Right lobe of liver (tissue), 6 donors: ENCODE measurements around the gene PIMREG. TPM values are rescaled to one million over a fixed set of nuclear protein-coding genes. Genes with fewer than 3 reads are reported as not detected.

Source experiments
- ATAC-seq, 4 donors: fragments of 200-7000 bp; cut with Tn5 transposase; one replicate each; pipeline ENCODE4 v1.9.1; 2020; ENCODE audit warnings: mild to moderate bottlenecking in 4 of 4, moderate library complexity in 4 of 4
- DNase-seq, 3 donors: peaks; one replicate each; pipeline ENCODE4 v3.0.0-alpha.2; 2020
- H3K27ac ChIP-seq, 3 donors: fragments of 200-600 bp; one replicate each; pipeline ENCODE4 v1.8.0; 2022
- H3K27me3 ChIP-seq, 2 donors: fragments of 200-600 bp; one replicate each; pipeline ENCODE4 v1.8.0; 2022
- H3K36me3 ChIP-seq, 4 donors: fragments of 200-600 bp; sonication (generic) in 1 of 4; one replicate each; pipeline versions ENCODE4 v1.5.1 to v1.8.0; 2017 to 2022; ENCODE audit warnings: control low read depth in 1 of 4
- H3K4me1 ChIP-seq, 4 donors: fragments of 200-600 bp; sonication (generic) in 1 of 4; one replicate each; pipeline versions ENCODE4 v1.5.1 to v1.8.0; 2017 to 2022; ENCODE audit warnings: control low read depth in 1 of 4
- H3K4me3 ChIP-seq, 3 donors: fragments of 200-600 bp; one replicate each; pipeline ENCODE4 v1.8.0; 2022
- H3K9me3 ChIP-seq, 4 donors: fragments of 200-600 bp; sonication (generic) in 1 of 4; one replicate each; pipeline versions ENCODE4 v1.5.1 to v1.8.0; 2017 to 2022; ENCODE audit warnings: control low read depth in 1 of 4
- POLR2A ChIP-seq: fragments of 450-650 bp; IDR thresholded peaks from one replicate; pipeline ENCODE4 v1.6.1; 2017; ENCODE audit warnings: antibody characterized with exemption, mild to moderate bottlenecking
- WGBS: methylation state at CpG from one replicate; pipeline ENCODE4 v1.1.6; 2018; ENCODE audit warnings: low coverage, low lambda C conversion rate; ENCODE audit not compliant: insufficient coverage; ENCODE audit errors: missing lambda C conversion rate; 5-methylcytosine and 5-hydroxymethylcytosine counted together
- intact Hi-C, 2 donors: fragments of 100-400 bp; cut with DNase I; formaldehyde crosslinking; loops; one replicate each; pipeline versions ENCODE4 v1.11.2 to v1.14.1; 2022
- total RNA-seq, 6 experiments: library from RNA; depleted of rRNA in 2 of 6; stranded (reverse); fragments of >200 nt in 2 of 6; fragmentation: NEBNext Ultra II Directional in 3 of 6; extraction: Animal tissue kit (Norgen Biotek cat#: 25700) in 3 of 6; gene quantifications; one replicate each; pipeline versions ENCODE4 v1.1.0 to v1.2.4, GENCODE V29; 2016 to 2023
- TF ChIP-seq, protein P1 (sequence below), 4 donors: fragments of 200-600 bp in 3 of 4; fragments of 450-650 bp in 1 of 4; IDR thresholded peaks; one replicate each; pipeline versions ENCODE4 v1.5.1 to v1.8.0; 2016 to 2022; ENCODE audit warnings: antibody characterized with exemption in 4 of 4, mild to moderate bottlenecking in 2 of 4
- donor health status: DM: no; HTN: yes; CAD: no.
- donor health status: DM: no; HTN: no; CAD: no.
- donor health status: DM: no; HTN: no; CAD: no.
- donor health status: DM: no; HTN: yes; CAD: no.
- donor health status: DM: no; HTN: yes; CAD: no.

PIMREG gene
- total RNA-seq, 6 experiments from 2014 or later = 0.18 to 0.37 TPM; not detected in 4

DNA sequence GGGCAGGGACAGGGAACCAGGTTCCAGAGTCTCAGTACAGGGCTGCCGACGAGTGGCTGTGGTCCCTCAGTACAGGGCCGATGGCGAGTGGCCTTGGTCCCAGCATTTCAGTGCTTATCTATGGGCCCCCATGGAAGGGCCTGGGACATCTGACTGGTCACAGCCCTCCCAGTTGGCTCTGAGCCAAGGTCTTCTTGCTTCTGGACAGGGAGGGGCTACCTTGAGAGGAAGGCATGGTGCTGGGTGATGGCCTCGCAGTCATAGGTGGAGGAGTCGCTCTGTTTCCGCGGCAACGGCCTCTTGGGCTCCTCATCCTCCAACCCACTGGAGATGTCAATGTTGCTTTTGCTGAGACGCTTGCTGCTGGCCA, 32.5 kb downstream of the PIMREG start:
- Histone ChIP-seq H3K36me3 (no peaks in the 10 kb centered on the region), H3K4me3 (no peak overlapping the region), H3K27me3 (no peaks in the 10 kb centered on the region), H3K9me3 (no peaks in the 10 kb centered on the region), H3K27ac (no peak overlapping the region), H3K4me1 (no peaks in the 10 kb centered on the region)
- no peak for TF ChIP-seq POLR2A
- TF ChIP-seq, protein P1, sequence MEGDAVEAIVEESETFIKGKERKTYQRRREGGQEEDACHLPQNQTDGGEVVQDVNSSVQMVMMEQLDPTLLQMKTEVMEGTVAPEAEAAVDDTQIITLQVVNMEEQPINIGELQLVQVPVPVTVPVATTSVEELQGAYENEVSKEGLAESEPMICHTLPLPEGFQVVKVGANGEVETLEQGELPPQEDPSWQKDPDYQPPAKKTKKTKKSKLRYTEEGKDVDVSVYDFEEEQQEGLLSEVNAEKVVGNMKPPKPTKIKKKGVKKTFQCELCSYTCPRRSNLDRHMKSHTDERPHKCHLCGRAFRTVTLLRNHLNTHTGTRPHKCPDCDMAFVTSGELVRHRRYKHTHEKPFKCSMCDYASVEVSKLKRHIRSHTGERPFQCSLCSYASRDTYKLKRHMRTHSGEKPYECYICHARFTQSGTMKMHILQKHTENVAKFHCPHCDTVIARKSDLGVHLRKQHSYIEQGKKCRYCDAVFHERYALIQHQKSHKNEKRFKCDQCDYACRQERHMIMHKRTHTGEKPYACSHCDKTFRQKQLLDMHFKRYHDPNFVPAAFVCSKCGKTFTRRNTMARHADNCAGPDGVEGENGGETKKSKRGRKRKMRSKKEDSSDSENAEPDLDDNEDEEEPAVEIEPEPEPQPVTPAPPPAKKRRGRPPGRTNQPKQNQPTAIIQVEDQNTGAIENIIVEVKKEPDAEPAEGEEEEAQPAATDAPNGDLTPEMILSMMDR (IDR thresholded peaks at IDR 0.05) = no peak
- ATAC-seq (no peak), DNase-seq (peak in 1 of 3 donors; percentile 22)
- WGBS = no CpG with 5 or more reads among the region's 10 CpGs
- intact Hi-C loops = loop anchor here in 1 of 2 donors (10.0 kb wide), 1 partner anchor 158 kb away; no protein-coding TSS in a partner anchor

- ATAC-seq (no peak), DNase-seq (peak in 1 of 3 donors; percentile 7)
These were observed 33.7 kb downstream of the PIMREG start for GRCh38 chr17:6477831-6478383.

GRCh38 chr17:6478486-6478885, 34.2 kb downstream of the PIMREG start:
- no peaks in the 10 kb centered on the region for H3K36me3 ChIP-seq
- no peaks in the 10 kb centered on the region for H3K4me1 ChIP-seq
- no peaks in the 10 kb centered on the region for H3K9me3 ChIP-seq
- ATAC-seq (no peak), DNase-seq (no peak)
- H3K27me3 ChIP-seq = no peaks in the 10 kb centered on the region
- no peak overlapping the region for H3K4me3 ChIP-seq
- intact Hi-C loops = loop anchor here in 1 of 2 donors (10.0 kb wide), 1 partner anchor 156 kb away; no protein-coding TSS in a partner anchor
- 43% methylated on average over 1 of the region's 11 CpGs for WGBS
- no peak for TF ChIP-seq POLR2A
- TF ChIP-seq, protein P1 (IDR thresholded peaks at IDR 0.05) = no peak
- H3K27ac ChIP-seq = no peak overlapping the region

More at GRCh38 chr17:6477831-6478383, 33.7 kb downstream of the PIMREG start:
- Histone ChIP-seq H3K36me3 (no peaks in the 10 kb centered on the region), H3K9me3 (no peaks in the 10 kb centered on the region), H3K27ac (no peak overlapping the region), H3K4me3 (no peak overlapping the region), H3K27me3 (no peaks in the 10 kb centered on the region), H3K4me1 (no peaks in the 10 kb centered on the region)
- TF ChIP-seq, protein P1 (IDR thresholded peaks at IDR 0.05) = no peak
- no peak for TF ChIP-seq POLR2A
- intact Hi-C loops = loop anchor here in 1 of 2 donors (10.0 kb wide), 1 partner anchor 157 kb away; no protein-coding TSS in a partner anchor
- 27% methylated on average over 3 of the region's 14 CpGs for WGBS

GRCh38 chr17:6479622-6480302, 35.5 kb downstream of the PIMREG start:
- Histone ChIP-seq H3K4me1 (no peaks in the 10 kb centered on the region), H3K4me3 (no peak overlapping the region), H3K27me3 (no peaks in the 10 kb centered on the region), H3K27ac (no peak overlapping the region), H3K9me3 (no peaks in the 10 kb centered on the region), H3K36me3 (no peaks in the 10 kb centered on the region)
- ATAC-seq = peak in 3 of 4 donors; percentile 14 to 31 (median 15)
- intact Hi-C loops = loop anchor here in 1 of 2 donors (10.0 kb wide), 1 partner anchor 155 kb away; no protein-coding TSS in a partner anchor
- no peak for TF ChIP-seq POLR2A
- TF ChIP-seq, protein P1 (IDR thresholded peaks at IDR 0.05) = no peak
- DNase-seq = no peak
- WGBS = 58% methylated on average over 7 of the region's 13 CpGs
